GF-D8 (cell line): ENCODE data around the gene STPG4.

Experiments
- DNase-seq: peaks from one replicate; lab custom pipeline; 2025; lab: John Stamatoyannopoulos, UW

Gene STPG4

DNA sequence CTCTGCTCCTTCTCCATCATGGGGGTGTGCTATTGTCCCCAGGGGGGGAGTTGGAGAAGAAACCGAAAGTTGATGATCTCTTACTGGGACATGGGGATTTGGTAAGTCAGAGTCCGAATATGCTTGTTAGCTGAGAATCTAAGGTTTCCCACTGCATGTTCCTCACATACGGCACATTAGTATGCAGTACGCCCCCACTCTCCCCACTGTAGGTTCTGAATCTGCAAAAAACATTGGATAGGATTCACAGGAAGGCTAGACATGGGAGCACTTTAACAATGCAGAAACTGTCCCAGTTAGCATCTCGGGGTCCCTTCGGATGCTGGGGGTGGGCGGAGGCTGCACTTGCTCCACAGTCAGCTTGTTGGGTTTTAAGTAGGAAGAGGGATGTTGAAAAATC is 102.3 kb downstream of the STPG4 start:
- DNase-seq, result no peak

DNA sequence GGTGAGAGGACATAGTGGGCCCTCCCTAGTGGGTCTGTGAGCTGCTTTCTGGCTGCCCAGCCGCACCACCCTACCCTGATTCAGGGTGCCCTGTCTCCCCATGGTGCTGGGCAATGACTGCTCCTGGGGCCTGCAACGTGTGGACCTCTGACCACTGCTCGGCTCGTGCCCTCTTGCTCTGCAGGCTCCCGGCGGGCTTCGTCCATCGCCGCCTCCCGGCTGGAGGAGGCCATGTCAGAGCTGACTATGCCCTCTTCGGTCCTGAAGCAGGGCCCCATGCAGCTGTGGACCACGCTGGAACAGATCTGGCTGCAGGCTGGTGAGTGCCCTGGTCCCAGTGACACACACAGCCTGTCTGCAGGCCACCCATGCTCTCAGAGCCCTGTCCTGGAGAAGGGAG is 103.5 kb downstream of the STPG4 start:
- DNase-seq, result no peak

DNA sequence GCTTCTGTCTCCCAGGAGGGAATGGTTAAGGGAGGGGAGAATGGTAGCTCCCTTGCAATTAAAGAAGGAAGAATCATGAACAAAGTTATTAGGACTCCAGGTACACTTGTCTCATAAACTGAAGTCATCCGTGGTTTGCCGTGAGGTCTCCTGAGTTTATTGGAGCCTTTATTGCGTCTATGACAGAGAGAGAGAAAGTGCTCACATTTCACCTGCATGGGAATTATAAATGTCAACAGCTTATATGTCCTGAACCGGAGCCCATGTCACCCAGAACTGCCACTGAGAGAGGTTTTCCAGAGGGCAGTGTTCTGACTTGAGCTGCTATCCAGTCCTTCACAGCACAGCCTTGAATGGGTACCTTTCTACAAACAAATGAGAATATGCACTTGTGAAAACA is 104.3 kb downstream of the STPG4 start:
- DNase-seq, result no peak

DNA sequence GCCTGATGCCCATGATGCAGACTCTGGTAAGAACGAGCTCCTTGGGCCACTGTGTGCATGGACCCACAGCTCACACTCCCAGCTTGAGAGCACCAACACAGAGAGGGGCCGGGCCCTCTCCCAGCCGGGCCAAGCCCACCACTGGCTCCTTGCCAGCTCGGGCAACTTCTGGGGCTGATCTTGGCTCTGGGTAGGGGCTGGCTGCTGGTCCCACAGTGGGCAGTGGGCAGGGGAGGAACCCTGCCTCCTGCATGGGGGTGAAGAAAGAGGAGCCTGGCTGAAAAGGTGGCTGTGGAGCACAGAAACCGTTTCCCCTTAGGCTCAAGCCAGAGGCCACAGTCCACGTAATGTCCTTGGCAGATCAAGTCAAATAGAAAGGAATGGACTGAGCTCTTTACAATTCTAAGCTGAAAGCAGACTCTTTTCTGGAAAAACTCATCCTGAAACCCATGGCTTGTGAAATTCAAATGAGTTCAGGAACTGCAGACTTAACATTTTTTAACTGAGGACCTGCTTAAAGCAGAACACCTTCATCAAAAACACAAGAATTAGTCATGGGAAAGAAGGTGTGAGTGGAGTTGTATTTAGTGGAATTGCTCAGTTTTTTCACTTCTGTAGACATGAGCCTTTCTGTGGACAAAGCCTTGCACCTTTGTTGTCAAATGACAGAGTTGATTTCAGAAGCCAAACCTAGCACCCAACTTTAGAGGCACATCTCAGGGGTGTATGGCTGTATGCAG is 104.9 kb downstream of the STPG4 start:
- no peak for DNase-seq

DNA sequence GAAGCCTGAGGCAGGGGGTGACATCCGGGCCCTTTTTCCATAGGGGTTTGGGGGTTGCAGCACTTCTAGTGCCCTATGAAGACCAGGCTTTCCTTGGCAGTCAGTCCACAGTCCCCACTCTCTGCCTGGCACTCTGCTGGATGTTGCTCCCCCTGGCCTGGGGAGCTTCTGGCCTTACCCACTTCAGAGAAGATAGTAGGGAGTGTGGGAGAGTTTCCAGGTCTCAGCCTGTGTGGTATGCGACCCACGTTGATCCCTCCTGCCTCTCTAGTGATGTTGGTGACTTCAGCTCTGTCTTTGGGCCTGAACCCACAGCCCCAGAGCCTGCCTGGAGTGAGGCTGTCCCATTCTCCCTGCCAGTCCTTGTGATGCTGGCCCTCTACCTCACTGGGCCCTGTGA is 105.6 kb downstream of the STPG4 start:
- no peak for DNase-seq

DNA sequence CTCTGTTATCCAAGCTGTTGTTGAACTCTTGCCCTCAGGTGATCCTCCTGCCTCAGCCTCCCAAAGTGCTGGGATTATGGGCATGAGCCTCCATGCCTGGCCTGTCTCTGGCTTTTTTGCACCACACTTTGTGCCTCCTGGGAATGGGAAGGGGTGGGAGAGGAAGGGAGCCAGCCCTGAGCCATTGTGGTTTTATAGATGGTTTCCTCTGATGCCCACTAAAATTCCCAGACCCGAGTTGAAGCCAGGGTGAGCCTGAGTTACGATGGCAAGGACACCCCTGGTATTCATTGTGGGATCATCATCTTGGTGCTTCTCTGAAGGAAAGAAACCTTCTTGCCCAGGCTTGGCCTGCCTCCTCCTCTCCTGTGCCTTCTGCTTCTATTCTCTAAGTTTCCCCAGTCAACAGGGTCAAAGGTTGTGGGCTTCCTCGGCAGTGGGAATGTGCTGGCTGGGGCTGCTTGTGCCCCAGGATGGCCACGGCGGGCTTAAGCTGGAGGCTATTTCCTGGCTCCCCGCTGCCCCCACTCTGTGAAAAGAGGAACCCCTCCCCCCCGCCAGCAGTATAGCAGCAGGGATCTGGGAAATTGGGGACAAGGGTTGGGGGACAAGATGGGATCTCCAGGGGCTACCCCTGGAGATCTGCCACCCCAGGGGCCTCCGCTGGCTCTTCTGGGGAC is 106.2 kb downstream of the STPG4 start:
- DNase-seq, result no peak

DNA sequence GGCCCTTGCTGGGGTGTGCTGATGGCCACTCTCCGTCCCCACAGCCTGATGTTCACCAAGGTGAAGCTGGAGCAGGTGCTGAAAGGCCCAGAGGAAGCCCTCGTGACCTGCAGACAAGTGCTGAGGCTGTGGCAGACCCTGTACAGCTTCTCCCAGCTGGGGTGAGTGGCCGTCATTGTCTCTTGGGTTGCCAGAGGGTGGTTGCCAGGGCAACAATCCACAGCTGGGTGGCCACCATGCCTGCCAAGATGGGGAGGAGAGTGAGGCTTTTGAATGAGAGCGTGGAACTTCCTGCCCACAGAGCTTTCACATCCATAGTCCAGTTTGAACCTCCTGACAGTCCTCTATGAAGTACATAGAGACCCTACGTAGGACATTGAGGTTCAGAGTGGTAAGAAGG is 108.8 kb downstream of the STPG4 start:
- DNase-seq, result no peak

DNA sequence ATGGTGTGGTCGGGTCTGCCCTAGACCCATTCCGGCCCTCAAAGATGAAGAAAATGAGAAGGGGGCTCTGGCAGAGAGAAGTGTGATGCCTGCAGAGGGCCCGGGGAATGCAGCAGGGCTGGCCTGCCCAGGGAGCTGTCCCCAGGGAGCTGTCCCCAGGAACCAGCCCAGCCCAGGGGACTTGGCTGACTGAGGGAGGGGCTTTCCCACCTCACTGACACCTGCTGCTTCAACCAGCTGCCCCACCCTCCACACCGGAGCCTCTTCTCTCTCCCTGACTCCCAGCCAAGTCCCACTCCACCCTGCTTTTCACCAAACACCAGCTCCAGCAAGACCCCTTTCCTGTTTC is 111.2 kb downstream of the STPG4 start:
- DNase-seq, result no peak

DNA sequence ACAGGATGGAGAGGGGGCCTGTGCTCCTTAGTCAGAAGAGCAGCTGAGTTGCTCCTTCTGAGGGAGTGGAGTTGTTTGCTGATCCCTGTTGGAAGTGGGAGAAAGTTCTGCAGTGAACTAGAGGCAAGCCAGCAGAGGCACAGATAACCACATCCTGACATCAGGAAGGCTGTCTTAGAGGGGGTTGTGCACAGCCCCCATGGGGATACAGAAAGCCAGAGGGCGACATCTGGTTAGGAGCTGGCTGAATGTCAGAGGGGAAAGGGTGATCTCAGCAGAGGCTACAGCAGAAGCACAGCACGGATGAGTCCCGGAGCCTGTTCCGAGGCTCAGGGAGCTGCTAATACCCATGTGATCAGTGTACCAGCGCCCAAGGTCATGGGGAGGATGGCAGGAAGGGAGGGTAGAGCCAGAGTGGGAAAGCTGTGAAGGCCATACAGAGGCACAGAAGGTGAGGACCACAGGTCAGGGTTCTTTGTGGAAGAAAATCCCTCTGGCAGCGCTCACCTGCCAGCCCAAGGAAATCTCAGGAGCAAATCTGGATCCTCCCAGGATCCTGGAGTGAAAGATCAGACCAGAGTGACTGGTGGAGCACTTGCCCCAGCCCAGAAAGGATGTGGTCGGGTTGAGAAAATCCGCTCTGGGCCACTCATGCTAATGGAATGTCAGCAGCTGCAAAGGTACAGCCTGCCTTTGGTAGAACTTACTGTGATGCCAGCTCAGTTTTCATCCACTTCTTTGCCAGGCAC is 111.8 kb downstream of the STPG4 start:
- no peak for DNase-seq

DNA sequence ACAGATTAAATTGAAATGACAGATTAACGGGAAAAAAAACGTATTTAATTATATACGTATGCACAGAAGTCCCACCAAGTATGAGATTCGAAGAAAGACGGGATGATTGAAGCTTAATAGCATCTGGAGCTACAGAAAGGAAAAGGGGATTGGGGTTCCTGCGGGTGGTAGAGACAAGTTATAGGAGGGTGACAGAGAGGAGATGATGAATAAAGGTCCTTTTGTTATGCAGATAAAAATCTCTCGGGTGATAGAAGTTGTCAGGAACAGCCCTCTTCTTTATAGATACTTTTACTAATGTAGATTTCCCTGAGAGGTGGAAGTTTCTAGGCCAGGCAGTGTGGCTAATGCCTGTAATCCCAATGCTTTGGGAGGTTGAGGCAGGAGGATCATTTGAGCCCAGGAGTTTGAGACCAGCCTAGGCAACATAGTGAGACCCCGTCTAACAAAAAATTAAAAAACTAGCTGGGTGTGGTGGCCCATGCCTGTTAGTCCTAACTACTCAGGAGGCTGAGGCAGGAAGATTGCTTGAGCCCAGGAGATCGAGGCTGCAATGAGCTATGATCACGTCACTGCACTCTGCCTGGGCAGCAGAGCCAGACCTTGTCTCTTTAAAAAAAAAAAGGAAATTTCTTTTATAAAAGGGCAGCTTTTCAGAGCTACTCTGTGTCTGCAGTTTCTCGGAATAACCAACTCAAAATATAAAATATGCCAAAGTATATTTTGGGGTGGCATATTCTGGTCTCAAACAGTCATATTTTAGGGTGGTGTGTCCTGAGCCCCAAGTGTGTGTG is 113.0 kb downstream of the STPG4 start:
- no peak for DNase-seq

DNA sequence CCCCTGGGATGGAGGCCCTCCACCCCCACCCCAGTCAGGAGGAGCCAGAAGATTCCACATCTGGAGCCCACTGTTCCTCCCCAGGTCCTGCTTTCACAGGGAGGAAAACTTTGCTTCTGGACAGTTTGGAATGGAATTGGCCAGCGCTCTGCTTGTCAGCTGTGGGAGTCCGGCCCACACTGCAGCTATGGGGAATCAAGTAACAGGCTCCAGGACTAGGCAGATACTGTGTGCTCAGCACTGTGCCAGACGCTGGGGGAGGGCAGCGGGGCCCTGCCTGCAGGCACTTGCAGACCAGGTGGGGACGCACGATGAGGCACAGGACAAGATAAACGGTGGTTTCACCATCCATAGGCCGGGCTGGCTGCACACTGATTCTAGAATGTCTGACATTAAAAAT is 114.0 kb downstream of the STPG4 start:
- no peak for DNase-seq

DNA sequence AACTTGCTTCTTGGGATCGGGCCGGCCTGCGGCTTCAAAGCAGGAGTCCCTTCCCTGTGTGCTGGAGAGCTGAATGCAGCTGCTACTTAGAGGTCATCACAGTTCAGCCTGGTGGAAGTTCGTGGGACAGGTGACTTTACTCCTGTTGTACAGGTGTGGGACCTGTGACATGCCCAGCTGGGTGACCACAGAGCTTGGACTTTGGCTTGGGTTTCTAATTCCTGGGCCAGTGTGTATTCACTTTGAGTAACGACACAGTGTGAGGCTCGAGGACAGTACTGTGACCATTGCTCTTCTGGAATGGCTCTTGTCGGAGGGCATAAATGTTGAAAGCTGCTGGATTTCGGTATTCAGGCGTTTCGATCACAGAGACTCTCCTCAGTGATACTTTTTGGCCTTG is 114.5 kb downstream of the STPG4 start:
- DNase-seq, result no peak

DNA sequence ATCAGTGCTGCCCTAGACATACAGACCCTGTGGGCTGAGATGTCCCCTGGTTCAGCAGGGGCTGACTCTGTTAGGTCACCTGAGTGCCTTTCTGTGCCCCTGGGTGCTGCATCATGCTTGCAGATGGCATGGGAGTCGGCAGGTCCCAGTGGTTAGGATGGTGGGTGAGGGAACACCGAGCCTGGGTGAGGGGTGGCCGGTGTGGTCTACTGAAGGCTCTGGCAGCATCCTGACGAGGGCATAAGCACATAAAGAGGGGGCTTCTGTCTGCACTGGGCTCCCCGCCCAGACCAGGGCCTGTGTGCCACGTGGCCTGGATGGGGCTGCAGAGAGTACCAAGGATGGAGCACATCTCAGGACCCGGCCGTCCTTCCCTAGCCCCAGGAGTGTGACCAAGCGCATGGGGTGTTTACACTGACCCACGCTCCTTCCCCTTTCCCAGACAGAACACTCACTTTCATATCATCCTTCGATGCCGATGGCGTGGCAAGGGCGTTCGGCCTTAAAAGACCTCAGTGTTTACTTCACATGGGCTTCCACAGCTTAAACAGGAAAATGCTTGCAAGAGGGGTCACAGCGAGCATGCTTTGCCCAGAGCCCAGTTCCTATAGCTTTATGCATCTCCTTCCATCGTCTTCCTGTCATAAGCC is 115.1 kb downstream of the STPG4 start:
- DNase-seq, result no peak

DNA sequence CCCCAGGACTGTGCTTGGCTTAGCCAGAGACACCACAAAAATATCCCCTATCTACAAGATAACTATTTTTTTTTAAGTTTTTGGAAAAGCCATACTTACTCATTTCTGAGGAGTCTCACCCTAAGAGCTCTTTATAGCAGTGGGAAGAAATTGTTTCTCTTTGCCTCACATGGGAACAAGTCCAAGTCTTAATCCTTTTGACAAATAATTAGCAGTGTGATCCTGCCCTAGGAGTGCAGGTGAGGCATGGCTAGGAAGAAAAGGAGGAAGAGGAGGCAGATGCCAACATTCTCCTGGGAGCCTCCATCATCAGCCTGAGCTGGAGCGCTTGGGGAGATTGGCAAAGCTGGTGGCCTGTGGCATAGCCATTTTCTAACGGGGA is 115.6 kb downstream of the STPG4 start:
- no peak for DNase-seq

DNA sequence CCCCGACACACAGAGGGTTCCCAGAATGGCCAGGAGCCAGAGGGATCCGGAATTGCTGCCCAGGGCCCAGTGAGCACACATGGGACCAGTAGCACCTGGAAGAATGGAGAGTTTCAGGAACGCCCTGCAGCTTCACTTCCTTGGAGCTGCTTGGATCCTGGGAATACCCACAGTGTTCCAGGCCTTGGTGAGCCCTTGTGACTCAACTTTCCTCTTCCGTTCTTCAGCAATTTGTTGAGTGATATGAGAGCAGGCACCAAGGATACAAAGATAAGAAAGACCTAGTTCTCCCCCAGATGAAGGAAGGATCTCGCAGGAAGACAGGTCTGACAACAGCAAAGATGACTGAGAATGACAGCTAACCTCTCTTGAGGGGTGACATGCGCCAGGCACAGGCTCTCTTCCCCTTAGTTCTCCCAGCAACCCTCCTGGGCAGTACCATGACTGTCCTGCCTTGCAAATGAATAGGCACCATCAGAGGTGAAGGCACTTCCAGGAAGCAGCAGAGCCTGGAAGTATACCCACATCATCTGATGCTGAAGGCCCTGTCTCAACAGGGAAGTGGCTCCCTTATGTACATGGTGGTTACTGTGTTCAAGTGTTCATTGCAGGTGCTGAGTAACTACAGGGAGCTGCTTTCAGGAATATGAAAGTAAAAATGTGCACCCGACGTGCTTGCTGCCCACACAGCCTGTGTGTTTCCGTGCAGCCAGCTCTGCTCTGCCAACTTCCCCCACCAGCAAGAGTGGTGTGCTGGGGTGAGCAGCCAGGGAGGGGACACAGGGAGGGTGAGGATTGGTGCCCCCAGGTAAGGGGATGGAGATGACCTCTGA is 116.2 kb downstream of the STPG4 start:
- DNase-seq, result no peak

DNA sequence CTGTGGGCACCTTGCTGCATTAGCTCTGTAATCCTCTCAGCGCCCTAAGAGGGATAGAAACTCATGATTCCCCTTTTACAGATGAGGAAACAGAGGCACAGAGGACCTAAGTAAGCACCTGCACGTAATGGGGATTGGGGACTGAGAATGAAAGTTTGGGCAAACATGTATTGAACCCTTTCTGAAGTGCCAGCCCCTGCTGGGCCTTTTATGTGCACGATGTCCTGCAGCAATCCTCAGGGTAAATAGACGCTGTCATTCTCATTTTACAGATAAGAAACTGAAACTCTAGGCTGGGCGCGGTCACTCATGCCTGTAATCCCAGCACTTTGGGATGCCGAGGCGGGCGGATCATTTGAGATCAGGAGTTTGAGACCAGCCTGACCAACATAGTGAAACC is 117.4 kb downstream of the STPG4 start:
- no peak for DNase-seq
